Osteoblast (primary cell): ENCODE data around the gene VKORC1L1. TPM values are rescaled to one million over a fixed set of nuclear protein-coding genes. Genes with fewer than 3 reads are reported as not detected.
"Not testable (repeated sequence)": the region's sequence is repeated elsewhere in the genome, so short reads cannot be mapped to it uniquely, and the experiment has no call there.

Experiments used
- DNase-seq: peaks from one replicate; pipeline ENCODE4 v3.0.0; 2011; ENCODE audit warnings: low spot score, mixed read lengths; ENCODE audit not compliant: insufficient read length; ENCODE audit errors: missing footprints
- H2AFZ ChIP-seq: 2 replicates; pipeline ENCODE4 v1.6.0; 2011; ENCODE audit warnings: mild to moderate bottlenecking, low read length
- H3K27ac ChIP-seq: 2 replicates; pipeline ENCODE4 v1.5.1; 2011; ENCODE audit warnings: mild to moderate bottlenecking, low read depth, low read length, moderate library complexity
- H3K27me3 ChIP-seq: 2 replicates; pipeline ENCODE4 v1.6.0; 2012; ENCODE audit warnings: mild to moderate bottlenecking, control low read depth, inconsistent platforms, low read length, moderate library complexity; ENCODE audit not compliant: insufficient read depth
- H3K36me3 ChIP-seq: 2 replicates; pipeline ENCODE4 v1.5.1; 2011; ENCODE audit warnings: mild to moderate bottlenecking, low read length, control low read depth, moderate library complexity; ENCODE audit not compliant: insufficient read depth
- H3K4me1 ChIP-seq: 2 replicates; pipeline ENCODE4 v1.5.1; 2011; ENCODE audit warnings: mild to moderate bottlenecking, low read length, control low read depth, moderate library complexity; ENCODE audit not compliant: insufficient read depth
- H3K4me2 ChIP-seq: 2 replicates; pipeline ENCODE4 v1.6.0; 2011; ENCODE audit warnings: mild to moderate bottlenecking, low read length; ENCODE audit not compliant: insufficient read depth
- H3K4me3 ChIP-seq: fragments of 200-600 bp; sonication (generic); 3 replicates; pipeline ENCODE4 v1.5.1; 2012; ENCODE audit warnings: mild to moderate bottlenecking, low read length, inconsistent platforms; ENCODE audit not compliant: insufficient read depth
- H3K79me2 ChIP-seq: 2 replicates; pipeline ENCODE4 v1.6.0; 2012; ENCODE audit warnings: mild to moderate bottlenecking, low read length, control low read depth, inconsistent platforms; ENCODE audit not compliant: insufficient read depth
- H3K9me3 ChIP-seq: 2 replicates; pipeline ENCODE4 v1.5.1; 2011; ENCODE audit warnings: low read depth, low read length, control low read depth
- H4K20me1 ChIP-seq: 2 replicates; pipeline ENCODE4 v1.6.0; 2012; ENCODE audit warnings: mild to moderate bottlenecking, low read length, control low read depth; ENCODE audit not compliant: insufficient read depth
- CTCF ChIP-seq: IDR thresholded peaks from 2 replicates; pipeline ENCODE4 v1.5.1; 2011; ENCODE audit warnings: mild to moderate bottlenecking, low read depth, low read length, moderate library complexity; ENCODE audit errors: extremely low read depth
- small RNA-seq: library from RNA; depleted of rRNA; stranded (forward); fragments of <200 nt; gene quantifications from one replicate; pipeline ENCODE3, GENCODE V24; 2012
- total RNA-seq: library from RNA; depleted of rRNA; stranded (reverse); fragments of >200 nt; gene quantifications from 2 replicates; pipeline ENCODE4 v1.2.3, GENCODE V29; 2012

The VKORC1L1 gene
- total RNA-seq, 1 donor = 18.5 TPM

GRCh38 chr7:66005115-66005671 is 132.3 kb downstream of the VKORC1L1 start:
- H3K79me2 ChIP-seq, DNase-seq, H2AFZ ChIP-seq, H3K4me2 ChIP-seq, H4K20me1 ChIP-seq, H3K27me3 ChIP-seq, H3K4me1 ChIP-seq, H3K36me3 ChIP-seq, H3K4me3 ChIP-seq, H3K9me3 ChIP-seq, H3K27ac ChIP-seq: not testable (repeated sequence)

- Histone ChIP-seq H3K4me2 (no peak overlapping the region), H2AFZ (no peak overlapping the region), H3K4me1 (no peaks in the 10 kb centered on the region), H3K36me3 (no peaks in the 10 kb centered on the region), H3K4me3 (no peak overlapping the region), H3K27me3 (no peaks in the 10 kb centered on the region), H4K20me1 (no peaks in the 10 kb centered on the region), H3K27ac (no peak overlapping the region), H3K79me2 (no peaks in the 10 kb centered on the region), H3K9me3 (no peaks in the 10 kb centered on the region)
- TF ChIP-seq CTCF = no peak
- no peak for DNase-seq
Measured at GRCh38 chr7:66007232-66007631, 134.4 kb downstream of the VKORC1L1 start.

Small RNA genes lying within 50 kb of the gene (small RNA-seq; reads per million reads assigned to genes)
- not detected for gene AC073261.1
- gene RNU6-973P = not detected

Other genes with a start within 250 kb of the VKORC1L1 start
- 25.3 and 32.6 TPM in 2 replicates for gene GUSB, start 109.1 kb downstream of the VKORC1L1 start, total RNA-seq
- gene ASL, start 202.7 kb downstream of the VKORC1L1 start, total RNA-seq = 52.2 and 53.6 TPM in 2 replicates
- 36.8 and 44.9 TPM in 2 replicates for gene CRCP, start 241.8 kb downstream of the VKORC1L1 start, total RNA-seq